ENCODE data around the gene BTF3L4. TPM values are rescaled to one million over a fixed set of nuclear protein-coding genes. Genes with fewer than 3 reads are reported as not detected.
"Not testable (repeated sequence)": the region's sequence is repeated elsewhere in the genome, so short reads cannot be mapped to it uniquely, and the experiment has no call there.

The BTF3L4 gene
- total and polyA plus RNA-seq, 2 experiments from 2014 or later: 68.6 to 100 TPM

- Histone ChIP-seq H3K36me3 (ENCODE audit: low read depth) (peaks cover 14% of the 10 kb centered on the region; the same call in 1 of the 2 replicates), H3K9me3 (ENCODE audit: low read depth) (no peaks in the 10 kb centered on the region), H3K4me2 (ENCODE audit: unreplicated experiment) (no peak overlapping the region), H3K27ac (no peak overlapping the region), H3K27me3 (replicated peaks; ENCODE audit: insufficient read depth) (no peaks in the 10 kb centered on the region), H3K4me1 (ENCODE audit: insufficient read depth) (no peaks in the 10 kb centered on the region), H3F3A (ENCODE audit: insufficient read depth) (no peaks in the 10 kb centered on the region), H2AFZ (no peak overlapping the region), H4K20me1 (ENCODE audit: insufficient read depth) (no peaks in the 10 kb centered on the region), H3K9me2 (ENCODE audit: insufficient read depth) (no peaks in the 10 kb centered on the region), H3K9ac (no peak overlapping the region), H3K4me3 (no peak overlapping the region), H3K79me2 (ENCODE audit: insufficient read depth) (peaks cover 52% of the 10 kb centered on the region)
- in situ Hi-C loops (cut with MboI): no loop called here
- 85 to 86% methylated on average over 4 of the region's 4 CpGs for WGBS, 2 experiments (ENCODE audit: low coverage in 1 of 2, low lambda C conversion rate in 2 of 2, missing lambda C conversion rate in 2 of 2)
- DNase-seq: no peak
- TF ChIP-seq EZH2phosphoT487 (IDR thresholded peaks at IDR 0.05; ENCODE audit: insufficient read depth, low read depth) (no peak), EZH2 (IDR thresholded peaks at IDR 0.05; ENCODE audit: insufficient read depth, poor library complexity, severe bottlenecking) (no peak)
Observed at GRCh38 chr1:52041551-52042185, 14.4 kb upstream of the BTF3L4 start.

GRCh38 chr1:52045236-52045635, 10.9 kb upstream of the BTF3L4 start:
- H3K9me3 ChIP-seq (ENCODE audit: low read depth): no peaks in the 10 kb centered on the region
- no peaks in the 10 kb centered on the region for H3F3A ChIP-seq (ENCODE audit: insufficient read depth)
- H3K9me2 ChIP-seq (ENCODE audit: insufficient read depth): no peaks in the 10 kb centered on the region
- H4K20me1 ChIP-seq (ENCODE audit: insufficient read depth): no peaks in the 10 kb centered on the region
- WGBS, 2 experiments (ENCODE audit: low coverage in 1 of 2, low lambda C conversion rate in 2 of 2, missing lambda C conversion rate in 2 of 2): 98 to 99% methylated on average over 2 of the region's 2 CpGs
- H3K27ac ChIP-seq: no peak overlapping the region
- H3K9ac ChIP-seq: no peak overlapping the region
- TF ChIP-seq EZH2 (IDR thresholded peaks at IDR 0.05; ENCODE audit: insufficient read depth, poor library complexity, severe bottlenecking) (no peak), EZH2phosphoT487 (IDR thresholded peaks at IDR 0.05; ENCODE audit: insufficient read depth, low read depth) (no peak)
- H2AFZ ChIP-seq: no peak overlapping the region
- H3K4me3 ChIP-seq: no peak overlapping the region
- in situ Hi-C loops (cut with MboI): no loop called here
- no peak for DNase-seq
- H3K4me1 ChIP-seq (ENCODE audit: insufficient read depth): no peaks in the 10 kb centered on the region
- peaks cover 86% of the 10 kb centered on the region for H3K79me2 ChIP-seq (ENCODE audit: insufficient read depth)
- H3K4me2 ChIP-seq (ENCODE audit: unreplicated experiment): no peak overlapping the region
- H3K27me3 ChIP-seq (replicated peaks; ENCODE audit: insufficient read depth): no peaks in the 10 kb centered on the region
- peaks cover 5% of the 10 kb centered on the region; the same call in 1 of the 2 replicates for H3K36me3 ChIP-seq (ENCODE audit: low read depth)

- peaks cover 91% of the 10 kb centered on the region for H3K79me2 ChIP-seq (ENCODE audit: insufficient read depth)
- H3K4me1 ChIP-seq (ENCODE audit: insufficient read depth); H3K27me3 ChIP-seq (replicated peaks; ENCODE audit: insufficient read depth); H3K9me3 ChIP-seq (ENCODE audit: low read depth); in situ Hi-C loops (cut with MboI); H3K27ac ChIP-seq; H3K4me3 ChIP-seq; H4K20me1 ChIP-seq (ENCODE audit: insufficient read depth); H3K9ac ChIP-seq; H3K9me2 ChIP-seq (ENCODE audit: insufficient read depth); H3F3A ChIP-seq (ENCODE audit: insufficient read depth); DNase-seq; H3K36me3 ChIP-seq (ENCODE audit: low read depth); H3K4me2 ChIP-seq (ENCODE audit: unreplicated experiment); H2AFZ ChIP-seq: not testable (repeated sequence)
- WGBS, 2 experiments (ENCODE audit: low coverage in 1 of 2, low lambda C conversion rate in 2 of 2, missing lambda C conversion rate in 2 of 2): 98 to 99% methylated on average over 4 of the region's 4 CpGs
Observed at GRCh38 chr1:52045666-52046195, 10.4 kb upstream of the BTF3L4 start.

GRCh38 chr1:52049337-52049736, 6.8 kb upstream of the BTF3L4 start:
- Histone ChIP-seq H3K79me2 (ENCODE audit: insufficient read depth) (peaks cover 97% of the 10 kb centered on the region), H3K4me1 (ENCODE audit: insufficient read depth) (peaks cover 12% of the 10 kb centered on the region)
- H3K9me3 ChIP-seq (ENCODE audit: low read depth); H3K9ac ChIP-seq; H3K4me3 ChIP-seq; in situ Hi-C loops (cut with MboI); H3K27me3 ChIP-seq (replicated peaks; ENCODE audit: insufficient read depth); H3K9me2 ChIP-seq (ENCODE audit: insufficient read depth); H3K4me2 ChIP-seq (ENCODE audit: unreplicated experiment); H3K36me3 ChIP-seq (ENCODE audit: low read depth); H2AFZ ChIP-seq; H3K27ac ChIP-seq; H3F3A ChIP-seq (ENCODE audit: insufficient read depth); H4K20me1 ChIP-seq (ENCODE audit: insufficient read depth); DNase-seq: not testable (repeated sequence)
- 93 to 96% methylated on average over 4 of the region's 4 CpGs for WGBS, 2 experiments (ENCODE audit: low coverage in 1 of 2, low lambda C conversion rate in 2 of 2, missing lambda C conversion rate in 2 of 2)

GRCh38 chr1:52053862-52054261, 2.2 kb upstream of the BTF3L4 start:
- Histone ChIP-seq H3K4me3 (peak overlapping the region; percentile 97), H2AFZ (no peak overlapping the region), H3K27me3 (replicated peaks; ENCODE audit: insufficient read depth) (no peaks in the 10 kb centered on the region), H3K27ac (0 out of 2 replicates have a peak overlapping the region, but pooled peaks have one; percentile 90), H3K4me1 (ENCODE audit: insufficient read depth) (peaks cover 32% of the 10 kb centered on the region), H3K9me2 (ENCODE audit: insufficient read depth) (no peaks in the 10 kb centered on the region), H3F3A (ENCODE audit: insufficient read depth) (peaks cover 33% of the 10 kb centered on the region; the same call in 1 of the 2 replicates), H3K4me2 (ENCODE audit: unreplicated experiment) (peak overlapping the region; percentile 86), H3K79me2 (ENCODE audit: insufficient read depth) (peaks cover 89% of the 10 kb centered on the region), H3K9ac (peak overlapping the region; percentile 94), H3K9me3 (ENCODE audit: low read depth) (no peaks in the 10 kb centered on the region), H4K20me1 (ENCODE audit: insufficient read depth) (no peaks in the 10 kb centered on the region), H3K36me3 (ENCODE audit: low read depth) (no peaks in the 10 kb centered on the region; the same call in 1 of the 2 replicates)
- TF ChIP-seq EZH2 (IDR thresholded peaks at IDR 0.05; ENCODE audit: insufficient read depth, poor library complexity, severe bottlenecking): no peak
- no peak for TF ChIP-seq EZH2phosphoT487 (IDR thresholded peaks at IDR 0.05; ENCODE audit: insufficient read depth, low read depth)
- WGBS, 2 experiments (ENCODE audit: low coverage in 1 of 2, low lambda C conversion rate in 2 of 2, missing lambda C conversion rate in 2 of 2): 79 to 97% methylated on average over 1 of the region's 1 CpG
- DNase-seq: no peak
- in situ Hi-C loops (cut with MboI): no loop called here
